Fibroblast of skin of scalp (primary cell): ENCODE measurements around the gene FXYD6.

Source experiments
- DNase-seq: peaks from one replicate; pipeline ENCODE4 v3.0.0-alpha.2; 2013

The FXYD6 gene

DNA sequence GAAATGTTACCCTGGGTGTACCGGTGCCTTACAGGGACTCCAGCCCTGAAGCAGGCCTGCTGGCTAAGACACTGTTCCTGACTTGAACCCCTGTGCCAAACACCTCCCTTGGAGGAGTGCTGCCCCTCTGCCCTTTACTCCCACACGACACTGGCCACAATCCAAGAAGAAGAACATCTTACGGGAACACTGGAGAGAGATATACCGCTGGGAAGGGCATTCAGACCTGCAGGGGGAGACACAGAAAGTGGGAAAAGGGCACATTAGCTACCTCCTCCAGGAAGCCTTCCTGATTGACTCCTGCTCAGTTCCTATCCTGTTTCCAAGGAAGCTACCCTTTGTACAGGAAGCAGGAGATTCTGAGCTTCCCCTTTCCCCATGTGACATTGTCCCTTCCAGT, 34.1 kb upstream of the FXYD6 start:
- DNase-seq = no peak

DNA sequence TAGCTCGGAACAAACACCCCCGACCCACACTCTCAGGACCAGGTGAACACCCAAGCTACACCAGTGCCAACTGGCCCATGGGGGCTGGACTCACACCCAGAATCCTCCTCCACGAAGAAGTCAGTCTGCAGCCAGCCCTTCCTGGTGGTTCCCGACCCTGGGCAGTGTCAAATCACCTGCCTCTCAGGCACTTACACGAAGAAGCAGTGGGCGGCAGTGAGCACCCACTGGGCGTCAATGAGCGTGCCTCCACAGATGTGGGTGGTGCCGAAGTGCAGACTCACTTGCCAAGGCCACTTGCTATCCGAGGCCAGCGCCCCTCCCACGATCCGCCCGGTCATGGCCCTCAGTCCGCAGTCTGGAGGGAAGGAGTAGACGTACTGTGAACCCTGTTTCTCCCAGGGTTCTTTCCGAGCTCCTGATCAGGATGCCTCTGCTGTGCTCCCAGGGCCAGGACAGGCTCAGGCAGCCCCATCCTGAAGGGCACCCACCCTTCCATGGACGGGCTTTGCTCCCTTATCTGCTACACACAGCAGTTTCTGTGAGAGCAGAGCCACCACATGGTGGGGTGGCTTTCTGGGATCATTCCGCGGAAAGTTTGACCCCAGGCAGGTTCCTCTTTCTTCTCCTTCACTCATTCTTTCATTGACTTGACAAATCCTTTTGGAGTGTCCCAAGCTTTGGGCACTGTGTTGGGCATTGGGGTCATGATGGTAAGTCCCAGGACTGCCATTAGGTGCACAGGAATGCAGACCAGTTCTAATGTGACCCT, 33.3 kb upstream of the FXYD6 start:
- DNase-seq = no peak

DNA sequence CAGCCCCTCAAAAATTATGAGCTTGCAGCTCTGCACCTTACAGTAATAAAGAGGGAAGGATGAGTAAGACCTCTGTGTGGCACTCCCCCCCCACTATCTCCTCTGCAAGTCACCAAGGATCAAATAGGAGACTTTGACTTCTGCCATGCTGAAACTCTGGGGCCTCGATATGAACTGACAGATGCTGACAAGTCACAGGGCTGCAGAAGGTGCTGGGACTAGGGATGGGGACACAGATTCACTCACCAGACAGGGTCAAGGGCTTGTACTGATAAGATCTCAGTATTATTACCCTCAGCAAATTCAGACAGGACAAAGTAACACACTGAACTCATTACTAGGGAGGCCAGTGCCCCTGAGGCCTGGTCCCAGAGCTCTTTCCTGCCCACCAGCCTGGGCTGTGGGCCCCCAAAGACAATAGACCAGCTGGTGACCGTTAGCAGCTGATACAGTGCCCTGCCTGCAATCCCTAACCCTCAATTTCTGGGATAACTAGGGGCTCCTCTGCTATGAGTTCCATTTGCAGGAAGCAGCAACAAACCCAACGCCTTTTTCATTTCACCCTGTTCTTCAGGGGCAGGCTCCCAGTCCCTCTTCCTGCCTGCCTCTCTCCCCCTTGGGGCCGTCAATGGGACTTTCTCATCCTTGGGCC, 32.6 kb upstream of the FXYD6 start:
- no peak for DNase-seq

DNA sequence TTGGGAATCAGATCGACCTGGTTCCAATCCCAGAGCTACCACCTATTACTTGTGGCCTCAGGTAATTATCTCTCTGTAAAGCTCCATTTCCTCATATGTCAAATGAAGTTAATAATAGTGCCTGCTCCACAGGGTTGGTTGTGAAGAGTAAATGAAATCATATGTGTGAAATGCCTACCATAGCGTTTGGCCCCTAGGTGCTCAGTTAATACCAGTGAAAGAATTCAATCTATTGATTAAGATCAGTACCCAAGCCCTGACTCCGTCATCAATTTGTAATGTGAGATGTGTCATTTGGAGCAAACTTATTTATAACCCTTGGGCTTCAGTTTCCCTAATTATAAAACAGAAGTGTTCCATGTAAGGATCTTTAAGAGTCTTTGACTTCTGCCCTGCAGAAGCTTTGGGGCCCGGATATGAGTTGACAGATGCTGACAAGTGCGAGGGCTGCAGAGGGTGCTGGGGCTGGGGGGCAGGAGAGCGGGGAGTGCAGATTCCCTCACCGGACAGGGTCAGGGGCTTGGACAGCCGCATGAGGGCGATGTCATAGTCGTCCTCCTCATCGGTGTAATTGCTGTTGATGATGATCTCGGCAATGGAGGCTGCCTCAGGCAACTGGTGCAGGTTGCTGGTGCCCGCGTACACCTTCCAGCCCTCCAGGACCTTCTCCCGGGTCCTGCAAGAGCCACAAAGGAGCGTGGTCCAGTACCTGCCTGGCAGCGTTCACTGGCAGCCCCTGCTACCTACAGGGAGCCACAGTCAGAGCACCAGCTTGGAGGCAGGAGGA, 31.8 kb upstream of the FXYD6 start:
- no peak for DNase-seq

DNA sequence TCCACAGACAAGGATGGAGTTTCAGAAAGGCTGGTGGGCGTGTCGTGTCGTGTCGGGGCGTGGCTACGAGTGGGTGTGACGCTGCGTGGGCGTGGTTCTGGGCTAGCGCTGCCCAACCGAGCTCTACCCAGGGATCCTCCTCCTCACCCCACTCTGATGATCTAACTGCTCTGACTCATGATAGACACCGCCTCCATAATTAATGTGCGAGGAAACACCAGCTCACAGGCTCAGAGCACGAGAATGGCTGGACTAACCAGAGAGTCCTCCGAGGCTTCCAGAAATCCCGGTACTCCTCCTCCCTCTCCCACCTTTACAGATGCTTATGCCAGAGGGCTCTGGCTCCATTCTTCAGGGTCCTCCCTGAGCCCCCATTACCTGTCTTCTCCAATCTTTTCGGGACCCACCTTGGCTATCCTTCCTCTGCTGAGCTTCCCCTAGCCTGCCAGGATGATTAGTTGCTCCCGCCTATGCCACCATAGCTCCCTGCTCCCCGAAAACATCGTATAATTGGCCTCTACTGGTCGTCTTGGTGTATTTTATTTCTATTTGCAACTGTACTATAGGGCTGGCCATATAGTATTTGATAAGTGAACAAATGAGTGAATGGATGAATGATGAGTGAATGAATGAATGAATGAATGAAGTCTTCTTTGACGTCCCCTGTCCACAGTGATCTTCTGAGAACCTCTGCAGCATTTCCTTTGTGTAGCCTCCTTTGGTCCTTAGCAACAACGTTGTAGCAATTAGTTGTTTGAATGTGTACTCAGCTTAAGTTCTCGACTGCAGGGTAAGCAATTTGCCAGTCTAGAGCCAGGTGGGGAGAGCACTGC, 31.0 kb upstream of the FXYD6 start:
- DNase-seq = peak; percentile 91

DNA sequence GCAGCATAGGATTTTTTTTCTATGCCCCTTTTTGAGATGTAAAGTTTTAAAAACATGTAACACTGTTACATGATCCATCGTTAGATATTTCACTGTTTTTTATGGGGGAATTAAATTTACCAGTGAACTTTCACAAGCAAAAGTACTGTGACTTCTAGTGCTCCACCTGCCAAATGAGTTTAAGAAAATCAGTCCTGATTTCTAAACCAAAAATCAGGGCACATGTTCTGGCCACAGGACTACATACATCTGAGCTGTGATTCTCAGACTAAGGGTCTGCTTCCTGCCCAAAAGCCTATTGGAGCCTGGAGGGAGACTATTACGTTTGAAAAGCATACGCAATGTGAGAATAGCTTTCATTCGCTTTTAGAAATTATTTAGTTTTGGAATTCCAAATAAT, 30.3 kb upstream of the FXYD6 start:
- DNase-seq = no peak

DNA sequence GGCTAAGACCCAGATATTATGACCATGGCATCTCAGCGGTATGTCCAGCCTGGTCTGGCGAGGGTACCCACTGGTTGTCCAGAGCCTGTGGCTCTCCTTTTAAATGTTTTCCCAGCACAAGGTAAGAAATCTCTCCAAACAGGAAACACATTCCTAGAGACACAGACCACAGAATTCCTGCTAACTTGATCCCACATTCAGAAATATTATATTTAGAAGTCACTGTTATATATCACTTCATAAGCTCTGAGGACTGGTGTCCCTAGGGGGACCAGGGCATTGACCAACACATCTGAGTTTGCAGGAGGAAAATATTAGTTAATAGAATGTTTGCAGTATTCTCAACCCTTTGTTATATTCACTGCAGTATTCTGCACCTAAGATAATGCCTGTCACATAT, 29.7 kb upstream of the FXYD6 start:
- peak; percentile 25 for DNase-seq

DNA sequence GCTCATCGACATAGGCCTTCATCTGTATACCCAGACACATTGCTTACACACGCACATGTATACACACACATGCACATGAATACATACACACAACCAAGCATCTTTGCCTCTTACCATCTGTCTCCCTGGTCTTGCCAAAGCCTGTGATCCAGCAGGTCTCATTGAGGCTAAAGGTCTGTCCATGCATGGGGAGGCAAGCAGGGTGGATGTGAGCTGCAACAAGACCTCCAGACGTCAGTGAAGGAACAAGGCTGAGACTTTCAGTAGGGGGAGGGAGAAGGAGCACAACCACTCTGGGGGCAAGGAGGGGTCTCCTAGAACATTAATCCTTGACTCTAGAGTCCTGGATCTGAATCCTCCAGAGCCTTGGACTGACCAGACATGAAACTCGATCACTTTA, 29.1 kb upstream of the FXYD6 start:
- no peak for DNase-seq

DNA sequence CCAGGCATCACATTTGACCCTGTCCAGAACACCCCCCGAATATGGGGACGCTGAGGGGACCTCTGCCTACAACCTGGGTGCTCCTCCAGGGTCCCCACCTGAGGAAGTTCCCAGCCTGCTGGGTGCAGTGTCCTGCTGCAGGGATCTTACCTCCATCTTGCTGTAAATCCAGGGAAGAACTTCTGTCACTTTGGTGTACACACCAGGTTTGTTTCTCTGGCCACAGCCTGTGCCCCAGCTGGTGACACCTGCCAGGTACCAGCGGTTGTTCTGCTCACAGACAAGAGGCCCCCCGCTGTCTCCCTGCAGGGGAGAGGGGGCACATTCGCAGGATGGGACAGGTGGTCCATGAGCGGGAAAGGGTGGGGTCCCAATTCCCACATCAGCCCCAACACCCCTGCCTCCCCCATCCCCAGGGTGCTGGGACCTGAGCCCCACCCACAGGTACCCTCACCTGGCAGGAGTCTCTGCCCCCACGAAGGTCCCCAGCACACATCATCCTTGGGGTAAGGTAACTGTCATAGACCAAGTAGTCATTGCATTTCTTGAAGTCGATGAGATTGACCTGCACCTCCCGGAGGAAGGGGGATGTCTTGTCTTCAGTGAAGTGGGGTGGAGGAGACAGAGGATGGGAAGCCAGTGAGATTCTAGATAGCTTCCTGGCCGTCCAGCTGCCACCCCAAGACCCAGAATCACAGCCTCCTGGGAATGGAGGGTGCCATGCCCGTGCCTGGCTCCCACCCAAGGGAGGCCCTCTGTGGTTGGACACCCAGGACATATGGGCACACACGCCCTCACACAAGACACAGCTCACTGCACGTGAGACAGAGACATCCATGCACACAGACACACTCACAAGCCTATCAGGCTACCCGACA, 27.3 kb upstream of the FXYD6 start:
- no peak for DNase-seq

DNA sequence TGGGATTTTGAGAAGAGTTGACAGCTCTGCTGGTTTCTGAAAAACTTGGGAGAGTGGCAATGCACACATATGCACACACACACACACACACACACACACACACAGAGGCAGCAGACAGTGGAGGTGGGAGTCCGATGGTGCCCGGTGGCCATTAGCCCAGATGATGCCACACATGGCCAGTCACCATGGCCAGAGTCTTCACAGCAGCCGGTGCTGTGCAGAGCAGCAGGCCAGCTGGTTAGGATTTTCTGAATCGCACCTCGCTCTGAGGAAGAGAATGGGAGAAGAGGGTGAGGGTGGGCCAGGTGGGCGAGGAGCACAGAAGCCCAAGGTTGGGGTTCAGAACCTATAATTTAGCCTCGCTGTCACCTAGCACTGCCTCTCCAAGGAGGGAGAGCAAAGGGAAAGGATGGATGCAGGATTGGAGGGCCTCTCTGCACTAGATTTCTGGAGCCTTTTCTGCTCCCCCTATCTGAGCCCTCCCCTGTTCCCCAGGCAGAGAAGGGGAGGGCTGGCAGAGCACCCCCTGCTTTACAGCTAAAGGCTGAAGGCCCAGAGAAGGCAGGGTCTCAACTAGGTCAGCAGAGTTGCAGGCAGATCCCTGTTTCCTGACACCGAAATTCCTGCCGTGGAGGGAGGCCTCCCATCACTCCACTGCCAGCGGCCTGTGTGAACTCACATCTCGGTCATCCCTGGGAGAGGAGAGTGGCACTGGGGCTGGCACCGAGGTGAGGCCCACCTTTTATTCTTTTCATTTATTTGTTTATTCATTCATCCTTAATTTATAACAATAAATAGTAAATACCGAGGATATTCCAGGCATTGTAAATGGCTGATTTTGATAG, 25.8 kb upstream of the FXYD6 start:
- DNase-seq = no peak

DNA sequence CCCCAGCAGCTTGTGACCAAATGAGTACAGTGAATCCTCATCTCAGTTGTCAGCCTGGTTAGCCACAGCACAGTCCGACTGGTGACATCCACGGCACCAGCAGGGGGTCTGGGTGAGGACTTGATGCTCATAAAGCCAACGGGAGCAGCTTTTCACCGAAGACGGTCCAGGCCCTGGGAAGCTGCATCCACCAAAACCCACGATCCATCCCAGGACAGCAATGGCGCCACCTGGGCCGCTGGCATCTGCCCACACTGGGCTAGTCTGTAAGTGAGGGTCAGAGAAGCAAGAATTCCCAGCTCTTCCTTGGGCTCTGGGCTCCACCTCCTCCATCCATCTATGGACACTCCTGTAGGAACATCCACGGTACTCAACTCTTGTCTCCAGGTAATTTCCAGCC, 25.1 kb upstream of the FXYD6 start:
- DNase-seq = no peak

DNA sequence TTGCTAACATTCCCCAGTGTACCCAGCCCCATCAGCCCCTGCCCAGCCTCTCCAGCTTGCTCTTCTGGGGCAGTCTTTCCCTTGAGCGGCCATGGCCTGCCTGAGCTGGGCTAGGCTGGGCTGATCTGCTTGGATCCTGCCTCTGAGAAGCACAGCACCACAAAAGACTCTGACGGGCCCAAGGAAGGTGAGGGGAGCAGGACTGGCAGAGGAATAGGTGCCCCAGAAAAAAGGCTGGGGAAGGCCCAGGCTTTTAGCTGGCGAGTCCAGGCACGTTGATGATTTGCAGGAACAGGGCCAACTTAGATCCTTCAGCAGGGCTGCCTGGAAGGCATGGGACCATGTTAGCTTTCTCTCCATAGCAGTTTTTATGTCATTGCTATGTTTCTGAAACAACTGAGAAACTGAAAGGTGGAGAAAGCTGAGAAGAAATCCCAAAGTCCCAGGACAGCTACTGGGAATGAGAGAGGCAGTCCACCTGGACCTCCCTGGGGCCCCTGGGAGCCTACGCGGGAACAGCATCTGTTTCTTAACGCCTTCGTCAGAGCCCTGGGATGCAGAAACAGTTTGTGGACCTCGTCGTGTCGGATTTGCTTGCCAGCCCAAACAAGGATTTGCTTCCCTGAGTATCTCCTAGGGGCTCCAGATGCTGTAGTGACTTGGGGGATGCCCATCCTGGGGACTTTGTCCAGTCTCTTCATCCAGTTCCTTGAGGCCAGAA, 24.4 kb upstream of the FXYD6 start:
- no peak for DNase-seq

DNA sequence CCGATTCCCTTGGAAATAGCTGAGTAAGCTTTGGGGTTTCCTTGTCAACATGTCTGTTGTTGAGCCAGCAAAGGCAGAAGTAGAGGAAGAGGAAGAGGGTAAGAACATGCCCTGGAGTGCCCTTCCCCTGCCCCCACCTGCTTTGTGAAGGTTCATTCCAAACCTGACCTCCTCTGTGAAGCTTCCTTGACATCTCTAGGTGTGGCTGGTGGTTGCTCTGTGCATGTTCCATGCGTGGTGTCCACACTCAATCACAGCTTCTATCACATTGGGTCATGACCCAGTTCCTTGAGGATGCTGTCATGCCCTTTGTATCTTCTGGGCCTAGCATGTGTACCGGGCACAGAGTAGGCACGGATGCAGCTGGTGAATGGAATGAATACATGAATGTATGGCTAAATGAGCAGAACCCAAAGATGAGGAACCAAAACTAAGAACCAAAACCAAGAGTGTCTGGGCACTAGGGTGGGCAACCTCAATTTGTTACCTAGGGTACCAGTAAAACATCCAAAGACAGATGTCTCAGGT, 23.7 kb upstream of the FXYD6 start:
- no peak for DNase-seq

DNA sequence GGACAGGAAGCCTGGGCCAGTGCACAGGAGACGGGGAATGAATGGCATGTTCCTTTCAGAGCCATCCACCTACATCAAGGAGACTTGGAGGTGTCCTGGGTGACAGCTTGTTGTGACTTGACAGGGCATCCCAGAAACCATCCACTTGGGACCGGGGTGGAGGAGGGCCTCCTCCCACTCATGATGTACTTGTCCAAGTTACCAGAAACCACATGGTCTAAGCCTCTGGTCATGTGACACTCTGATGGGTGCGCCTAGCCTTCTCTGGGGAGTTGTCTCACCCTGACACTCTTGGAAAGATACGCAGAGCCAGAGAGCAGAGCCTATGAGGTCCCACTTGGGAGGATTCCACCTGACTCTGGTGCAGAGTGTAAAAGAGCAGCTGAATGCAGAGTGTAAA, 21.6 kb upstream of the FXYD6 start:
- no peak for DNase-seq

DNA sequence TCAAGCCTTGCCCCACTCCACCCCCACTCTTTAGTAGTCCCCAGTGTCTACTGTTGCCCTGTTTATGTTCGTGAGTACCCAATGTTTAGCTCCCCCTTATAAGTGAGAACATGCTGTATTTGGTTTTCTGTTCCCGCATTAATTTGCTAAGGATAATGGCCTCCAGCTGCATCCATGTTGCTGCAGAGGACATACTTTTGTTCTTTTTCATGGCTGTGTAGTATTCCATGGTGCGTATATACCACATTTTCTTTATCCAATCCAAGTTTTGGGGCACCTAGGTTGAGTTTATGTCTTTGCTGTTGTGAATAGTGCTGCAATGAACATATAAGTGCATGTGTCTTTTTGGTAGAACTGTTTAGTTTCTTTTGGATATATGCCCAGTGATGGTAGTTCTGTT, 16.2 kb upstream of the FXYD6 start:
- no peak for DNase-seq

DNA sequence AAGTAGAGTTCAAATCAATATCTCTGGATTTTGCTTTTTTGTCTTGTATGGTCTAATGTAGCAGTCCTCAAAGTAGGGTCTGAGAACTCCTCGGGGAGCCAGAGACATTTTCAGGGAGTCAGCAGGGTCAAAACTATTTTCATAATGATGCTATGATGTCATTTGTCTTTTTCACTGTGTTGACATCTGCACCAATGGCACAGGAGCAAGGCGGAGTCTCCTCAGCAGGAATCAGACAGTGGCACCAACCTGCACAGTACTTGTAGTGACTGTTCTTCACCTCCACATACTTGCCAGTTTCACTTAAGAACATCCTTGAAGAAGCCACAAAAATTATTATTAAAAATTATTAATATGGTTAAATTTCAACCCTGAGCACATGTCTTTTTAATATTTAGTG, 14.9 kb upstream of the FXYD6 start:
- no peak for DNase-seq

DNA sequence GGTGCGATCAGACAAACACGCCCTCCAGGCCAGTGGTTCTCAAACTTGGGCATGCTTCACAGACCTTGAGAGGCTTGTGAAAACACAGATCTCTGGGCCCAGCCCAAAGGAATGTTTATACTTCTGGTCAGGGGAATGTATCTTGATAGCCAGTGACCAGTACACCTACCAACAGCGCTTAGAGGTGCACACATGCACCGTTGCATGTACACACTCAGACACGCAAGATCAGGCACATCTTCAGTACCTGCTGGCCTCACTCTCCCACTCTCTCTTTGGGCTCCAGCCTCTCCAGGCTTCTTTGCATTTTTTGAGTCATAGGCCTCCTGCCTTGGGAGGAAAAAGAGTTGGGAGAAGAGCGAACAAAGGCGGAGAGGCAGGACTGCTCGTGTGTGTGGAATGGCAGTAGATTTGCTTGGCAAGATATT, 11.7 kb upstream of the FXYD6 start:
- no peak for DNase-seq

DNA sequence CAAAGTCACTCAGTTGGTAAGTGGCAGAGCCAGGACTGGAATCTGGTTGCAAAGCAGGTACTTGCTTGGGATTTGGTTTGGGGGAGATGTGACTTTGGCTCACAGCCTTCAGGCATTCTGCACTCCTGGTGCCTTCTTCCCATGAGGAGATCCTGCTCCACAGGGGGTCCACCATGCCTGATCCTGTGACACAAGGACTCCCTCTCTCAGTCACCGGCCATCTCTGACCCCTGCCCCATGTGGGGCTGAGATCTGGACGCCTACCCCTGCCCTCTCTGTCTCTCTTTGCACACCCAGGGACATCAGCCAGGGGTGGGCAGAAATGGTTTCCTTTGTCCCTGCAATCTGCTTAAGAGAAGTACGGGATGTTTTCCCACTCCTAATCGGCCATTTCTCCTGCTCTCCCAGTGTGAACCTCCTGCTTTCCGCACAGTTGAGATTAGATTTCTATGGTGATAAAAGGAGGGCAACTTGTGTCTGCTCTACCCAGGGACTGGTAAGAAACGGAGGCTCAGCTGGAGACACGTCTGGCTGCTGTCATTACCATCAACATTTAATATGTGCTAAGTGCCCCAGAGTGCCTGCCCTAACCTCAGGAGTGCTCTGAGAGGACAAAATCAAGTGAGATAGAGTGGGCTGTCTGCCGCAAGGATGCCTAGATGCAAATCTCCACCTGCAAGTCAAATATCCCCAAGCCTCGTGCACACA, 11.1 kb upstream of the FXYD6 start:
- no peak for DNase-seq

DNA sequence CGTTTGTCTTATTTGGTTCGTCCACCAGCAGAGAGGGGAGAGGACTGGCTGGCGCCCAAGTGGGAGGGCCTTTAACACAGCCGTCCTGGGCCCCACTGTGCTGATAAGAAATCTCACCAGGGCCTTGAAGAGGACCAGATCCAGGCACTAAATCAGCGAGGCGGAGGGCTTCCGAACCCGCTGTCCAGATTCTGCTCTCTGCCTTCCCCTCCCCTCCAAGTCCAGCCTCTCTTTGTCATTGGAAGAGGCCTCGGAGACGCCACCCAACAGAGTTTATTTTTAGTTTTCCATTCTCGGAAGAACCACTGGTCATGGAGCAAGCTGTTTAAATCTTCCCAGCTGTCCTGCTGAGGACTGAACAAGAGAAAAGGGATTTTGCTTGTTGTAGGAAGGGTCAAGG, 9.3 kb upstream of the FXYD6 start:
- DNase-seq = no peak
